ENCODE measurements around the gene TCF7L1. TPM values are rescaled to one million over a fixed set of nuclear protein-coding genes. Genes with fewer than 3 reads are reported as not detected.

TCF7L1 gene
- total RNA-seq, 1 experiment from 2014 or later: 30.4 TPM

- intact Hi-C loops (cut with micrococcal nuclease; ENCODE audit: unreplicated experiment) (no loop called here), in situ Hi-C loops (cut with HindIII; ENCODE audit: low pct_unique_long_range_greater_than_20kb, low sequenced_read_pairs) (no loop called here)
- peak overlapping the region; percentile 93 for H3K27ac ChIP-seq (ENCODE audit: low read length)
- no peak overlapping the region for H3K4me3 ChIP-seq (ENCODE audit: low read depth in 2 of 2, low read length in 2 of 2)
- ChIA-PET CTCF (interaction anchor here (0.6 kb wide), 1 partner anchor 127 kb away, joined by 3 read pairs; no protein-coding TSS in a partner anchor), POLR2A (no interaction called here)
- ATAC-seq (no peak), DNase-seq (ENCODE audit: low read depth, low spot score) (no peak)
- H3K36me3 ChIP-seq (ENCODE audit: control insufficient read depth, insufficient read depth, low read length): no peaks in the 10 kb centered on the region
- H3K9me3 ChIP-seq (ENCODE audit: control insufficient read depth, insufficient read depth, low read depth, low read length): no peaks in the 10 kb centered on the region
- no TSS peak for BruUV-seq (replicated peaks)
- H3K27me3 ChIP-seq (ENCODE audit: control insufficient read depth, insufficient read depth, low read length): no peaks in the 10 kb centered on the region
- TF ChIP-seq POLR2AphosphoS5 (IDR thresholded peaks at IDR 0.05; ENCODE audit: low read depth, low read length): no peak
- no peak for TF ChIP-seq TCF7L2 (IDR thresholded peaks at IDR 0.05; ENCODE audit: low read depth, low read length)
- TF ChIP-seq, protein P1, sequence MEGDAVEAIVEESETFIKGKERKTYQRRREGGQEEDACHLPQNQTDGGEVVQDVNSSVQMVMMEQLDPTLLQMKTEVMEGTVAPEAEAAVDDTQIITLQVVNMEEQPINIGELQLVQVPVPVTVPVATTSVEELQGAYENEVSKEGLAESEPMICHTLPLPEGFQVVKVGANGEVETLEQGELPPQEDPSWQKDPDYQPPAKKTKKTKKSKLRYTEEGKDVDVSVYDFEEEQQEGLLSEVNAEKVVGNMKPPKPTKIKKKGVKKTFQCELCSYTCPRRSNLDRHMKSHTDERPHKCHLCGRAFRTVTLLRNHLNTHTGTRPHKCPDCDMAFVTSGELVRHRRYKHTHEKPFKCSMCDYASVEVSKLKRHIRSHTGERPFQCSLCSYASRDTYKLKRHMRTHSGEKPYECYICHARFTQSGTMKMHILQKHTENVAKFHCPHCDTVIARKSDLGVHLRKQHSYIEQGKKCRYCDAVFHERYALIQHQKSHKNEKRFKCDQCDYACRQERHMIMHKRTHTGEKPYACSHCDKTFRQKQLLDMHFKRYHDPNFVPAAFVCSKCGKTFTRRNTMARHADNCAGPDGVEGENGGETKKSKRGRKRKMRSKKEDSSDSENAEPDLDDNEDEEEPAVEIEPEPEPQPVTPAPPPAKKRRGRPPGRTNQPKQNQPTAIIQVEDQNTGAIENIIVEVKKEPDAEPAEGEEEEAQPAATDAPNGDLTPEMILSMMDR (IDR thresholded peaks at IDR 0.05): no peak
- TF ChIP-seq, protein P2, sequence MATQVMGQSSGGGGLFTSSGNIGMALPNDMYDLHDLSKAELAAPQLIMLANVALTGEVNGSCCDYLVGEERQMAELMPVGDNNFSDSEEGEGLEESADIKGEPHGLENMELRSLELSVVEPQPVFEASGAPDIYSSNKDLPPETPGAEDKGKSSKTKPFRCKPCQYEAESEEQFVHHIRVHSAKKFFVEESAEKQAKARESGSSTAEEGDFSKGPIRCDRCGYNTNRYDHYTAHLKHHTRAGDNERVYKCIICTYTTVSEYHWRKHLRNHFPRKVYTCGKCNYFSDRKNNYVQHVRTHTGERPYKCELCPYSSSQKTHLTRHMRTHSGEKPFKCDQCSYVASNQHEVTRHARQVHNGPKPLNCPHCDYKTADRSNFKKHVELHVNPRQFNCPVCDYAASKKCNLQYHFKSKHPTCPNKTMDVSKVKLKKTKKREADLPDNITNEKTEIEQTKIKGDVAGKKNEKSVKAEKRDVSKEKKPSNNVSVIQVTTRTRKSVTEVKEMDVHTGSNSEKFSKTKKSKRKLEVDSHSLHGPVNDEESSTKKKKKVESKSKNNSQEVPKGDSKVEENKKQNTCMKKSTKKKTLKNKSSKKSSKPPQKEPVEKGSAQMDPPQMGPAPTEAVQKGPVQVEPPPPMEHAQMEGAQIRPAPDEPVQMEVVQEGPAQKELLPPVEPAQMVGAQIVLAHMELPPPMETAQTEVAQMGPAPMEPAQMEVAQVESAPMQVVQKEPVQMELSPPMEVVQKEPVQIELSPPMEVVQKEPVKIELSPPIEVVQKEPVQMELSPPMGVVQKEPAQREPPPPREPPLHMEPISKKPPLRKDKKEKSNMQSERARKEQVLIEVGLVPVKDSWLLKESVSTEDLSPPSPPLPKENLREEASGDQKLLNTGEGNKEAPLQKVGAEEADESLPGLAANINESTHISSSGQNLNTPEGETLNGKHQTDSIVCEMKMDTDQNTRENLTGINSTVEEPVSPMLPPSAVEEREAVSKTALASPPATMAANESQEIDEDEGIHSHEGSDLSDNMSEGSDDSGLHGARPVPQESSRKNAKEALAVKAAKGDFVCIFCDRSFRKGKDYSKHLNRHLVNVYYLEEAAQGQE (IDR thresholded peaks at IDR 0.05; ENCODE audit: insufficient read depth in 1 of 2, low read depth in 2 of 2, low read length in 1 of 2): no peak
- TF ChIP-seq SIN3A (IDR thresholded peaks at IDR 0.05; ENCODE audit: borderline replicate concordance, insufficient read depth, low read depth, low read length): no peak
- peaks cover 69% of the 10 kb centered on the region for H3K4me1 ChIP-seq (ENCODE audit: control insufficient read depth, insufficient read depth, low read length)
These were observed 126.7 kb downstream of the TCF7L1 start for GRCh38 chr2:85259879-85260278.

DNA sequence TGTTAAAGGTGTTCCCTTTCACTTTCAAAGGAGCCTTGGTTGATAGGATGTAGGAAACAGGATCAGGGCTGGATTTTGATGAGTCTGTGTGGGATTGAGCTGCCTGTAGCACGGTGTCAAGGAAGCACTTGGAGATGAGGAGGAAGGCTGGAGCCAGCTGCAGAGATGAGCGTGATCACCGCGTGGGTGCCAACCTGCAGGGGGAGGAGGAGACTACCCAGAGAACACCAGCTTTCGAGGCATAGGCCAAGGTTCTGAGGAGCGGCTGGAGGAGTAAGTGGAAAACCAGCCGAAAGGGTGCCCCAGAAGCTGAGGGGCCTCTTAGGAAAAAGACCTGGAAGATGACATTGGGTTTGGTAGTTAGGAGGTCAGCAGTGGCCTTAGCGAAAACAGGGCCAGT lies 130.4 kb downstream of the TCF7L1 start:
- H3K4me3 ChIP-seq (ENCODE audit: low read depth in 2 of 2, low read length in 2 of 2): no peak overlapping the region
- H3K36me3 ChIP-seq (ENCODE audit: control insufficient read depth, insufficient read depth, low read length): no peaks in the 10 kb centered on the region
- no peaks in the 10 kb centered on the region for H3K27me3 ChIP-seq (ENCODE audit: control insufficient read depth, insufficient read depth, low read length)
- peaks cover 43% of the 10 kb centered on the region for H3K4me1 ChIP-seq (ENCODE audit: control insufficient read depth, insufficient read depth, low read length)
- DNase-seq (ENCODE audit: low read depth, low spot score) (no peak), ATAC-seq (no peak)
- in situ Hi-C loops (cut with HindIII; ENCODE audit: low pct_unique_long_range_greater_than_20kb, low sequenced_read_pairs) (no loop called here), intact Hi-C loops (cut with micrococcal nuclease; ENCODE audit: unreplicated experiment) (no loop called here)
- ChIA-PET CTCF (no interaction called here), POLR2A (no interaction called here)
- H3K9me3 ChIP-seq (ENCODE audit: control insufficient read depth, insufficient read depth, low read depth, low read length): no peaks in the 10 kb centered on the region
- peak overlapping the region; percentile 31; the same call in 1 of the 2 replicates for H3K27ac ChIP-seq (ENCODE audit: low read length)
- TF ChIP-seq POLR2AphosphoS5 (IDR thresholded peaks at IDR 0.05; ENCODE audit: low read depth, low read length) (no peak), TCF7L2 (IDR thresholded peaks at IDR 0.05; ENCODE audit: low read depth, low read length) (no peak), SIN3A (IDR thresholded peaks at IDR 0.05; ENCODE audit: borderline replicate concordance, insufficient read depth, low read depth, low read length) (no peak)
- TF ChIP-seq, protein P1 (IDR thresholded peaks at IDR 0.05): no peak
- TF ChIP-seq, protein P2 (IDR thresholded peaks at IDR 0.05; ENCODE audit: insufficient read depth in 1 of 2, low read depth in 2 of 2, low read length in 1 of 2): no peak
- BruUV-seq (replicated peaks): TSS peak; percentile 48

Data from Panc1 (cell line).